Measurements from ENCODE around the gene ARL5C.
"Not testable (repeated sequence)": the region's sequence is repeated elsewhere in the genome, so short reads cannot be mapped to it uniquely, and the experiment has no call there.

The ARL5C gene

GRCh38 chr17:39168503-39168902 is 2.5 kb upstream of the ARL5C start:
- in situ Hi-C loops (cut with MboI; ENCODE audit: low sequenced_read_pairs): not testable (repeated sequence)

DNA sequence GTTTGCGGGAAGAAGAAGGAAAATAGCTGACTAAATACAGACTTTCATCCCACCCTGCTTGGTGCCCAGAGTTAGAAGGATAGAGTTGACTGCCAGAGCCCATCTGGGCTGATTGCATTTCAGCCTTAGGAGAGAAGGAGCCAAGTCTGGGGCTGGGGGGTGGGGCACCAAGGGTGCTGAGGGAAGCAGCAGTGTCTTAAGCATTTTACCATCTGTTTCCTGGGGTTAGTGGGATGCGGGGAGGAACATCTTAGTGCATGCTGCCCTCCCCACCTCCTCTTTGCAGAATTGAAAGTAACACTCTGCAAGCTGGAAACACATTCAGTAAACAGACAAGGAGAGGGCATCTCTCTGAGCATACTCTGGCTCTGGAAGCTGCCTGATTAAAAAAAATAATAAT is 1.5 kb upstream of the ARL5C start:
- in situ Hi-C loops (cut with MboI; ENCODE audit: low sequenced_read_pairs): no loop called here

- in situ Hi-C loops (cut with MboI; ENCODE audit: low sequenced_read_pairs): no loop called here
Measured at GRCh38 chr17:39166437-39167335, 725 bp upstream of the ARL5C start.

DNA sequence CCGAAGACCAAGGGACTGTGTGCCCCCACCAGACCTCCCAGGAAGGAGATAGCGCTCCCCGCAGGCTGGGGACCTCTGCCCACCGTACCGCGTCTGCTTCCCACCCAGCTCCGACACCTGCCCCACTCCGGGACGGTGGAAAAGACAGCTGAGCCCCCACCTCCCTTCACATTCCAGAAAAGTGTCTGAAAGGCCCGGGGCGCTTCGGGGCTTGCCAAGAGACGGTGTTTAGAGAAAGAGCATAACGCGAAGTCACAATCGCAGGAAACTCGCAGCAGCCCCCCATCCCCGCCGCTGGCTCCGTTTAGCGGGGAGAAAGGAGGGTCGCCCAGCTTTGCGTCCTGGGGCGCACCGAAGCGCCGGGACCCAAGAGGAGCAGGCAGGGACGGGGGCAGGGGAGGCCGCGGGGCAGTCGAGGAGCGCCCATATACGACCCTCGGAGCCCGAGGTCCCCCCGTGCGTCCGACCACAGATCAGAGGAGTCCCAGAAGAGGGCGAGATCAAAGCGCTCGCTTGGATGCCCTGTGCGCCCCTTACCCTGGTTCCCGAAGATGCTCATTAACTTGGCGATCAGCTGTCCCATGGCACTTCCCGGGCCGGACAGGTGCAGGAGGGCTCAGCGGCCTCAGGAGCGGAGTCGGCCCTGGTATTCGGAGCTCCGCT is 652 bp downstream of the ARL5C start:
- in situ Hi-C loops (cut with MboI; ENCODE audit: low sequenced_read_pairs): no loop called here

DNA sequence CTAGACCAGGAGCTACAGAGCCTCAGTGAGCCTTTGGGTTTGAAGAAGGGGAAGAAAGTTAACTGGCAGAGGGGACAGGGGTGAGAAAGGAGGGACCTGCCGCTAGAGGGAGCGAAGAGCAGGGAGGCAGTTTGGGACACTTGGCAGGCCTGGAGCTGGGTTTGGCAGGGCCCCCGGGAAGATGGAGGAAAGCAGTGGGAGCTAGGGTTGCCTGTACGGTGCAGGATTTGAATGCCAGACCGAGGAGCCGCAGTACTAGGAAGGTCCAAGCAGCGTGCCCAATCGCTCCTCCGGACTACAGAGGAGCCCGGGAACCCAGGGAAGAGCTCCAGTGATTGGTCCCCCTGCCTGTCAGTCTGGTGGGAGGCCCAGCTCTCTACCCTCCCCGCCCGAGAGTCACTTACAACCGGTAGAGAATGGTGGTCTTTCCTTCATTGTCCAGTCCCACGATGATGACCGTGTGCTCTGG is 1.3 kb downstream of the ARL5C start:
- in situ Hi-C loops (cut with MboI; ENCODE audit: low sequenced_read_pairs): no loop called here

DNA sequence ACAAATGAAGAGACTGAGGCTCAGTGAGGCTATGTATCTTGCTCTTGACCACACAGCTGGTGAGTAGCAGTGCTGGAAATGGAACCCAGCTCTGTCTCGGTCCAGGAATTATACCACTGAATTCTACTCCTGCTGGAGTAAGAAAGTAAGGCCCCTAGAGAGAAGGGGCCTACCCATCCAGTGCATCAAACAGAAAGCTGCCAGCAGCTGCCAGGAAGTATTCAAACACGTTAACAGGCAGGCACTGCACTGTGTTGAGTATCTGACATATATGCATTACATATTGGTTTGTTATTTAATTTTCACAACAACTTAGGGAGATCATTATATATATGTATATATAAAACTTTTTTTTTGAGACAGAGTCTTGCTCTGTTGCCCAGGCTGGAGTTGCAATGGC is 4.0 kb downstream of the ARL5C start:
- in situ Hi-C loops (cut with MboI; ENCODE audit: low sequenced_read_pairs): no loop called here

DNA sequence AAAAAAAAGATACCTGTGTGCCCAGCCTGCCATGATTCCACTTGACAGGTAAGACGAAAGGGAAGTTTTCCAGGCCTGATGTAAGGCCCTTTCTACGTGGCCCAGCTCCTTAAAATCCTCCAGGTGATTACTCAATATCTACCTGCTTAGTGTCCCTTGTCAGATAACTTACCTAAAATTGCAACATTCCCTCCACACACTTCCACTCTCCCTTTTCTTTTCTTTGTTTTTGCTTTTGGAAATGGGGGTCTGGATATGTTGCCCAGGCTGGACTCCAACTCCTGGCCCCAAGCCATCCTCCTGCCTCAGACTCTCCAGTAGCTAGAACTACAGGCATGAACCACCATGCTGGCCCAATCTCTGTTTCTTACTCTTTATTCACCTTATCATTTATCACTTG is 7.3 kb downstream of the ARL5C start:
- in situ Hi-C loops (cut with MboI; ENCODE audit: low sequenced_read_pairs): no loop called here

DNA sequence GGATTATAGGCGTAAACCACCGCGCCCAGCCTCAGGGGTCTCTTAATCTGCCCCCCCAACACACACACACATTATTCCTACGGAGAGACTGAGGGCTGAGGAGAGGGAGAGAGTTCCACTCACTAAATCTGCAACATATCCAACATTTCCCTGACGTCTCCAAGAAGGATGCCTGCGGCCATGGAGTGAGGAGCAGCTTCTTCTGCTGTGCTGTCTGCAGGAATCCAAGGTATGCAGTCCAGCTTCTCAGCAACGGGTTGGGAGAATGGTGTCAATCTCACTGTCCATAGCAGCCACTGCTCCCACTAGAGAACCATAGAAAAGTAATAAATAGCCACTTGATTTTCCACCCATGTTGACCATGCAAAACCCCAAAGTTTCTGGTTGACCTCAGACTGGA is 9.5 kb downstream of the ARL5C start:
- in situ Hi-C loops (cut with MboI; ENCODE audit: low sequenced_read_pairs): no loop called here

- in situ Hi-C loops (cut with MboI; ENCODE audit: low sequenced_read_pairs): no loop called here
Measured at GRCh38 chr17:39155654-39156053, 10.3 kb downstream of the ARL5C start.

GRCh38 chr17:39153599-39154051 is 12.3 kb downstream of the ARL5C start:
- in situ Hi-C loops (cut with MboI; ENCODE audit: low sequenced_read_pairs): no loop called here

DNA sequence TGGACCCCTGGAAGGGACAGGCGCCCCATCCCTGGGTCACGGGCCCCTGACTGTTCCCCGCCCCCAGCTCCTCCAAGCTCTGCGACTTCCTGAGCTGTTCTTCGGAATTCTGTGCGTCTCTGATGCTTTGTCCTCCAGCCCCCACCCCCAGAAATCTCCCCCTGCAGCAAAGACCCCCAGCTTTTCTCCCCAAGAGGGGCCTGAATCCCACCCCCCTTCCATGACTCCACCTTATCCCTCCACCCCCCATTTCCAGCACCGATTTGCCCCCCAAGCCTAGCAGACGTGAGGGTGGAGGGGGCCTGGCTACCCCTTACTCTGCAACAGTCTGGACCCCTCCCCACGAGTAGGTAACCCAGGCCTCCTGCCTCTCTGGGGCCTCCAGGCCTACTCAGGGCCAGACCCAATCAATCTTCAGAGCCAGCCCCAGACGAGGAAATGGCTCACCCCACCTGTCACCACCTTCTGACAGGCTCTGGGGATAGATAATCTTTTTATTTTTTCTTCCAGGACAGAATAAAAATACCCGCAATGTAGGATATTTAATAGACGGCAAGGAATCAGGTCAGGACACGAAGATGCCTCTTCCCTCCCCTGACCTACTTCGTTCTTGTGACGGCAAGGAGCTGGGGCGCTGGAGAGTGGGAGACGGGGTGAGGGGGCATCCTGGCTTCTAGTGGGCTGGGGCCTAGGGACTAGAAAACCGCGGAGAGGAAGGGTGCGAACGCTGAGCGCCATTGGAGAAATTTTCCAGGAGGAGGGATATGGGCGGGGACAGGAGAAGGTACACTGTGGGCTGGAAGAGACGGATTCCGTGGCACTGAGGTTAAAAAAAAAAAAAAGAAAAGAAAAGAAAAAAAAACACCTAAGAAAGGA is 13.8 kb downstream of the ARL5C start:
- in situ Hi-C loops (cut with MboI; ENCODE audit: low sequenced_read_pairs): no loop called here

DNA sequence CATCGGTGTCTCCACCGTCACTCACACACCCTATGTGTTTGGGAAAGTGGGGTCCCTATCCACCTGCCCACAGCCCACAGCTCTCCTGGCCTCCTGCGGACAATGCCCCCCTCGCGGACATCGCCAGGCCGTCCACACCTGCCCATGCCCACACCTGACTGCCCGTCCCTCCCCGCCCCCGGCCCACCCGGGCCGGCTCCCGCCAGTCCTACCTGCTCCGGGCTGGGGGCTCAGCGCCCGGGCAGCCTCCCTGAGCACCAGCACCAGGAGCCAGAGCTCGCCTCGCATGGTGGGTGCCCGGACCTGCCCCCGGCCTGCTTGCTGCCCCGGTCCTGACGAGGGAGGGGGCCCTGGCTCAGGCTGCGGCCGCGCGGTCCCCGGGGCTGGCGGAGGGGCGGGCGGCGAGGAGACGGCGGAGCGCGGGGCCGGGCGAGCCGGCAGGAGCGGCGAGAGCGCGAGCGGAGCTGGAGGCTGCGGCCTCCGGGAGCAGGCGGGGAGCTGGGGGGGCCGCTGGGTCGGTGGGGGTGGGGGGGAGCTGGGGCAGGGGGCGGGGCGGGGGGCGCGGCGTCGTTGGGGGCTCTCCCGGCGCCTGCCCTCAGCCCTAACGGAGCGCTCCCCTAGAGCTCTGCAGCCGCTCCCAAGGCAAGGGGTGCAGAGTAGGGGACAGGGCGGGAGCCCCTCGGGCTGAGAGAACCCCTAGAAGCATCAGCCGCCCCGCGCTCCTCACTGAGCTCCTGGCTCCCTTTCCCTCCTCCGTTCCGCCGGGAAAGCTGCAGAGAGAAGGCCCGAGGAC is 14.6 kb downstream of the ARL5C start, which contains the start of gene PLXDC1:
TSS of gene PLXDC1 (minus strand) at position 488 of the 793 bp plus-strand sequence. CDS start at position 288, 200 bp downstream.
- in situ Hi-C loops (cut with MboI; ENCODE audit: low sequenced_read_pairs): no loop called here

DNA sequence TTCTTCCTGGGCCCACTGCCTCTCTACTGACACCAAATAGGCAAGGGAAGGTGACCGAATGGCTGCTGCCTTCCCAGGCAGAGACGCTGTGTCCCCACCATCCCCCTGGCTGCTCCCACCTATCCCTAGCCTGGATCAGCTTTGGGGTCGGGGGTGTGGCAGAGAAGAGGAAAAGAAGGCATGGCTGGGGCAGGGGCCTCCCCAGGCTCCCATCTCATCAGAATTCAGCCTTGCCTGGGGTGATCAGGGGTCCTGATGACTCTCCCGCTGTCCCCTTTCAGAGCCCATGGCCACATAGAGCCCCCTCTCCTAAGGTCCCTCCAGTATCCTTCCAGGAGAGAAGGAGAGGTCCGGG is 15.2 kb downstream of the ARL5C start:
- in situ Hi-C loops (cut with MboI; ENCODE audit: low sequenced_read_pairs): no loop called here

DNA sequence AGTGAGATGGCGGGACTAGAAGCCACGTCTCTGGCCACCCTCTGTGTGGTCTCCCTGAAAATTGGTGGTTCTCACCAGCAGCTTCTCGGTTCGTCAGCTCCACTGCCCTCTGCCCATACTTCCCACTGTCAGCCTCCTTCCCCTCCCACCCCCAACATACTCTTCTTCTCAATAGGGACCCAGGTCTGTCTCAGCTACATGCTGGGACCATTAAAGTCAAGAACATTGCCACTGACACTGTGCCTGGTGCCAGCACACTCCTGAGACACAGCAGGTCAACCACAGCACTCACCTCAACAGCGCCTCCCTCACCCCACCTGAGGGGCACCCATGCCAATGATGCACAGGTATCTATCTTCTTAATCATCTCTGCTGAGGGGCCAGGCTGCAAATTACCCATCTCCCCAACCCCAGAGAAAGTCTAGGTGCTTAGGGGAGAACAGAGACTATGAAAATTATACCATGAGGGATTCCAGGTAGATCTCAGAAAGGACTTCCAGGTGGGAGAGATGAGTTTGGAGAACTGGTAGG is 15.8 kb downstream of the ARL5C start:
- in situ Hi-C loops (cut with MboI; ENCODE audit: low sequenced_read_pairs): no loop called here

GRCh38 chr17:39147221-39148185 is 18.5 kb downstream of the ARL5C start:
- in situ Hi-C loops (cut with MboI; ENCODE audit: low sequenced_read_pairs): no loop called here

GRCh38 chr17:39146273-39146672 is 19.7 kb downstream of the ARL5C start:
- in situ Hi-C loops (cut with MboI; ENCODE audit: low sequenced_read_pairs): no loop called here

GRCh38 chr17:39145143-39145542 is 20.8 kb downstream of the ARL5C start:
- in situ Hi-C loops (cut with MboI; ENCODE audit: low sequenced_read_pairs): no loop called here

- in situ Hi-C loops (cut with MboI; ENCODE audit: low sequenced_read_pairs): no loop called here
Measured at GRCh38 chr17:39144416-39144840, 21.5 kb downstream of the ARL5C start.

- in situ Hi-C loops (cut with MboI; ENCODE audit: low sequenced_read_pairs): no loop called here
Measured at GRCh38 chr17:39143552-39144093, 22.3 kb downstream of the ARL5C start.
